Activated CD4-positive, alpha-beta T cell treated with anti-CD3 and anti-CD28 coated beads, Interleukin-2, amount 10 ng/mL, durations not matched to agents 24 days and 14 days (primary cell): ENCODE measurements around the gene DUS2. TPM values are rescaled to one million over a fixed set of nuclear protein-coding genes. Genes with fewer than 3 reads are reported as not detected.
A peak's percentile ranks its signal among the peaks of the same experiment; 100 is the strongest.

Experiments used
- DNase-seq: peaks from one replicate; pipeline ENCODE4 v3.0.0; 2022
- H3K27ac Mint-ChIP-seq: one replicate; pipeline ENCODE4 v1.8.0; 2022; ENCODE audit warnings: mild to moderate bottlenecking, mixed read lengths
- H3K27me3 Mint-ChIP-seq: one replicate; pipeline ENCODE4 v1.8.0; 2022; ENCODE audit warnings: mixed read lengths
- H3K36me3 Mint-ChIP-seq: one replicate; pipeline ENCODE4 v1.8.0; 2022; ENCODE audit warnings: low read depth, mild to moderate bottlenecking, mixed read lengths
- H3K4me1 Mint-ChIP-seq: one replicate; pipeline ENCODE4 v1.8.0; 2021; ENCODE audit warnings: mixed read lengths
- H3K4me3 Mint-ChIP-seq: one replicate; pipeline ENCODE4 v1.8.0; 2022; ENCODE audit warnings: mild to moderate bottlenecking, moderate library complexity, mixed read lengths
- H3K9me3 Mint-ChIP-seq: one replicate; pipeline ENCODE4 v1.8.0; 2021; ENCODE audit warnings: mixed read lengths
- intact Hi-C: fragments of 100-400 bp; cut with micrococcal nuclease; formaldehyde crosslinking; loops from one replicate; pipeline ENCODE4 v1.15.1; 2023
- total RNA-seq: library from RNA; stranded (reverse); gene quantifications from 2 replicates; pipeline ENCODE4 v1.2.3, GENCODE V29; 2022

The DUS2 gene
- 35.3 and 42.6 TPM in 2 replicates for total RNA-seq

DNA sequence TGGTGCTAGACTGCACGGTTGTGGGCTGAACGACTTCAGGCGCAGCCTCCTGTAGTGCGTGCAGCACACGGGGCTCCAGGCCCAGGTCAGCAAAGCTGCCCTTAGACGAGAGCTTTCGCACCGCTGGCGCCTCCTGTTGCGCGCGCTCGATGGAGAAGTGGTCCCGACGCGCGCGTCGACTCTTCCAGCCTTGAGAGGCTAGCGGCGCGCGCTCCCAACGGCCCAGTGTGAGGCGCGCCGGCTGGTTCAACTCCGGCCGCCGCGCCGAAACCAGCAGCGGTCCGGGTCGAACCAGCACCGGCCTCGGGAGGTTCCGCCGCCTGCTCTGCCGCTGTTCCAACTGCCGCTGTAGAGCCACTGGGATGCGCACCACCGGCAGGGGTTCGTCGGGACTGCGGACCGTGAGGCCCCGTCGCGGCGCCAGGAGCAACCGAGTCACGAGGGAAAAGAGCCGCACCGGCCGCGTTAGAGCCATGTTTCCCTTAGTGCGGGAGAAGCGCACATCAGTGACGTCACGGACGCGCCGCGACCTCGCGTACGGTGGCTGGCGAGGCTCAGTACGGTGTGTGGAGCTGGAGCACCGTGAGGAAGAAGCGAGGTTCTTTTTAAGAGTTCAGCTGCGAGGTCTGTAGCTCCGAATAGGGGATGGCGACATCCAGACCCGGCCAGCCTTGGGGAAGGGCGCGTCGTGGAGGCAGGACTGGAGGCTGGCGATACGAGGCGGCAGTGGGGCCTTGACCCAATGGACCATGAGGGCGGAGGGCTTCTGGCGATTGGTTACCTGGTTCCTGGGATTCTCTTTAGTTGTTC, at the start of gene DUS2, which contains the start of gene DDX28:
Gene DUS2, plus strand, starts transcription at position 557 of the 810 bp plus-strand sequence. CDS start 14,740 bp downstream, outside the sequence.
Gene DDX28, minus strand, starts transcription at position 505 of the 810 bp plus-strand sequence. Its CDS starts 30 bp downstream, at position 475.
- no peaks in the 10 kb centered on the region for H3K27me3 Mint-ChIP-seq
- H3K9me3 Mint-ChIP-seq = no peaks in the 10 kb centered on the region
- DNase-seq = peak; percentile 99
- peak within 1 kb of the TSS; percentile 95 for H3K4me3 Mint-ChIP-seq
- H3K36me3 Mint-ChIP-seq = peaks cover 36% of the 10 kb centered on the region
- peaks cover 22% of the 10 kb centered on the region for H3K4me1 Mint-ChIP-seq
- intact Hi-C loops = loop anchor here (2.0 to 5.0 kb wide), 3 partner anchors 30 to 86 kb away; partner anchors contain the start of genes PSMB10 and SLC12A4
- H3K27ac Mint-ChIP-seq = peak within 1 kb of the TSS; percentile 96

DNA sequence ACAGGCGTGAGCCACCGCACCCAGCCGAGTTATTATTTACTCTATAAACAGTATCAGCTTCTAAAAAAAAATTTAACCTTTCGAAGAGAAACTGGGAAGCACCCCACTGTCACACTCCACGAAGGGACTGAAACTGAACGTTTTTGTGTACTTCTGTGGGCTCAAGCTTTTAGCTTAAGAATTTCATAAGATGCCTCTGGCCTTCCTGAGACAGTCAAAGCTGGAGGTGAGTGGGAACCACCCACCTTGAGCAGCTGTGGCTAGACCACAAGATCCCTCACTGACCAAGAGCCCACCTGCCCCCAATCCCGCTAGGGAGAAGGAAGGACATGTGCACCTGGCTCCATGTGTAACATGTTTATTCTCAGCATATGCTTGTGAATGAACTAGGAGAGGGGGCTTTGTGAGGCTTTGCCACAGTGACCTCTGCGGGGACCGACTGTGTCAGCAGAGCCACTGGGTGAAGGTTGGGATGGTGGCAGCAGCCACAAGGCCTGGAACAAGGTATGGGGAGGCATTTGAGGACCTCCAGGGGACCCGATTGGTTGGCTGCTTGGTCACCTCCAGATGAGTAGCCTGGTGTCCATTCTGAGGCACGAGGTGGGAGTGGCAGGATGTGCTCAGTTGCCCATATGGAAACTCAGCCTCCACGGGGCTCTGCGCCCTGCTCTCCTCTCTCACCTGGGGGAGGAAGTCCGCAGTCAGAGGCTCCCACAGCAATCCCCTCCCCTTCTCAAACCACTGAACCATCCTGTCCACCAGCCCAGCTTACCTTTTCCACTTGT, 47.6 kb upstream of the DUS2 start:
- Mint-ChIP-seq H3K9me3 (no peaks in the 10 kb centered on the region), H3K27ac (no peak overlapping the region), H3K4me1 (no peaks in the 10 kb centered on the region), H3K4me3 (no peak overlapping the region), H3K36me3 (no peaks in the 10 kb centered on the region), H3K27me3 (peaks cover 6% of the 10 kb centered on the region)
- intact Hi-C loops = no loop called here
- no peak for DNase-seq

DNA sequence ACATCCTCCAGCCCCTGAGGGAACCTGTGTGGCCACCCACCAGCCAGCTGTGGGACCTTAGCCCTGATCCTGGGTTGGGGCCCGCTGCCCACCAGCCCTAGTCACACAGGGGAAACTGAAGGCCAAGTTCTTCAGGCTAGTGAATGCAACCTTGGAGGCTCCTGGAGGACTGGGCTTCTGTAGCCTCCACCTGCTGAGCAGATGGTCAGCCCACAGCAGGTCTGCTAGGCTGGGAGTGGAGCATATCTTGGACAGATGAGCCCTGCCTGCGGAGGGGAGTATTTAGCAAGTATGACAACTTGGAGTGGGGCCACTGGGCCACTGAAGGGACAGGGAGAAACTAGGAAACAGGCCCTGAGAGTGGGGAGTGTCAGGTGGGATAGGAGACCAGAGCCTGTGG, 46.9 kb upstream of the DUS2 start:
- Mint-ChIP-seq H3K4me3 (no peak overlapping the region), H3K36me3 (no peaks in the 10 kb centered on the region), H3K27ac (no peak overlapping the region), H3K4me1 (no peaks in the 10 kb centered on the region), H3K9me3 (no peaks in the 10 kb centered on the region), H3K27me3 (peaks cover 6% of the 10 kb centered on the region)
- intact Hi-C loops = no loop called here
- DNase-seq = no peak

DNA sequence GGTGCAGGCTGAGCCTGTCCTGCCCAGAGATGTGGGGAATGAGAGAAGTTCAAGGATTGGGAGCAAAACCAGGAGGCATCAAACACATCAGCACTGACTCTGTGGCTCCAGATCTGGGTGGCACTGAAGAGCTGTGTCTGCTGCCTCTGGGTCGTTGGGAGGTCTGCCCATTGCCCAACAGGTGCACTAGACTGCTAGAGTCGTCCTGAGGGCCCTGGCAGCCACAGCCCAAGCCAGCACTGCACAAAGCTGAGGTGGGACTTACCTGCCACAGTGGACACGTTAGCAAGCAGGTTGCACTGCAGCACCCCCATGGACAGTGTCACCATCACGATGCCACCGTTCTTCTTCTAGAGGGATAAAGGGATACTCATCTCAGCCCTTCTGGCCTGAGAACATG, 46.1 kb upstream of the DUS2 start:
- no peak overlapping the region for H3K27ac Mint-ChIP-seq
- peaks cover 6% of the 10 kb centered on the region for H3K27me3 Mint-ChIP-seq
- H3K36me3 Mint-ChIP-seq = no peaks in the 10 kb centered on the region
- H3K9me3 Mint-ChIP-seq = no peaks in the 10 kb centered on the region
- intact Hi-C loops = no loop called here
- no peak for DNase-seq
- no peak overlapping the region for H3K4me3 Mint-ChIP-seq
- no peaks in the 10 kb centered on the region for H3K4me1 Mint-ChIP-seq

DNA sequence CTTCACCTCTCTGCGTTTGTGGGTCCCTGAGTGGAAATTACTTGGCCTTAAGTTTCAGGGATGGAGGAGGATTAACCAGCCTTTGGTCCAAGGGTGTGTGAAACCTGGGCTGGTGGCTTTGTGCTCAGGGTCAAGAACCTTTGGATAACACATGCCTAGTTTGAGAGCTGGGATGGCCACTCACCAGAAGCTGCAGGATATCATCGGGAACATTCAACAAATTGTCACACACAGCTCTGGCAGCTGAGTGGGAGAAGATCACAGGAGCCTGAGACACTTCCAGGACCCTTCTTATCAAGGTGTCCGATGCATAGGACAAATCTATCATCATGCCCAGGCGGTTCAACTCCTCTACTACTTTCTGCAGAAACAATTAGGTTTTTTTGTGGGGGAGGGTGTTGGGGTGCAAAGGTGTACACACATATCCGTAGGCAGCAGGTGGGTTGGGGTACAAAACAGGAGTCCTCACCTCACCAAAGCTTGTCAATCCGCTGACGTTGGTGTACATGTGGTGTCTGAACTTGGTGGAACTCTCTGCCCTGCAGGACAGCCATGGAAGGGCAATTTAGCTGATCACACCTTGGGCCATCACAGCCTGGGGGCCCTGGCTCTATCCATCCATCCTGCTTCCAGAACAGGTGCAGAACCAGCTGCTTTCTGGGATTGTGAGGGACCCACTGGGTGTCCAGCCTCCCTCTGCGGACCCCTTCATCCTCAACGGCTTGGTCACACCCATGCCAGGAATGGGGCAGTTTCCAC, 45.4 kb upstream of the DUS2 start:
- Mint-ChIP-seq H3K4me1 (no peaks in the 10 kb centered on the region), H3K27me3 (peaks cover 6% of the 10 kb centered on the region), H3K4me3 (no peak overlapping the region), H3K36me3 (no peaks in the 10 kb centered on the region), H3K9me3 (no peaks in the 10 kb centered on the region), H3K27ac (no peak overlapping the region)
- DNase-seq = no peak
- intact Hi-C loops = no loop called here

DNA sequence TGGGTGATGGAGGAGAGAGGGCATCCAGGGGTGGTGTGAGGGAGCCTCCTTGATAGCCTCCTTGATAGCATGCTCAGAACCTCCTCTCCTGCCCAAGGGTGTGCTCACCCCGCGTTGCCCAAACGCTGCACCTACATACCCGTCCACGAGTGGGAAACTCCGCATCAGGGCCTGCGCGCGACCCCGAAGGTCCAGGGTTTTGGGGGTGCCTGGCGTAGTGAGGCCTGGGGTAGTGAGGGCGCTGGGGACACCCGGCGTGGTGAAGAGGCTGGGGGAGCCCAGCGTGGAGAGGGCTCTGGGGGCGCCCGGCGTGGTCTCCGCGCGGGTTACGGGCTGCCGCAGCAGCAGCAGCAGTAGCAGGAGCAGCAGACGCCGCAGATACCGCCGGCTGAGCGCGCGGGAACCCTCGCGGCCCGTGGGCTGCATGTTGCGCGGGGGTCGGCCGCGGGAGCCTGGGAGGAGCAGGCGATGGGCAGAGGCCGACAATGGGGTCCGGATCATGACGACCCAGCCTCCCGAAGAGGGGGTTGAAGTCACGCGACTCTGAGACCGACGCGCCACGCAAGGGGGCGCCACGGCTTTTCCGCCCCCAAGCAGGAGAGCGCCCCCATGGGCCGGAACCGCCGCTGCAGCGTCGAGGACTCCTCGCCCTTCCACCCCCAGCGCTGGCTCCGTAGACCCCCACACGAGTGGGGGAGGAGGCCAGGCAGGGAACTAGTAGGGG, 43.0 kb upstream of the DUS2 start, which contains the start of gene DPEP3:
Gene DPEP3, minus strand, starts transcription at position 545 of the 724 bp plus-strand sequence. Its CDS starts 119 bp downstream, at position 426.
- intact Hi-C loops = no loop called here
- peaks cover 13% of the 10 kb centered on the region for H3K4me1 Mint-ChIP-seq
- H3K27ac Mint-ChIP-seq = no peak within 1 kb of the TSS
- H3K9me3 Mint-ChIP-seq = no peaks in the 10 kb centered on the region
- no peak for DNase-seq
- H3K4me3 Mint-ChIP-seq = no peak within 1 kb of the TSS
- H3K36me3 Mint-ChIP-seq = no peaks in the 10 kb centered on the region
- peaks cover 3% of the 10 kb centered on the region for H3K27me3 Mint-ChIP-seq

DNA sequence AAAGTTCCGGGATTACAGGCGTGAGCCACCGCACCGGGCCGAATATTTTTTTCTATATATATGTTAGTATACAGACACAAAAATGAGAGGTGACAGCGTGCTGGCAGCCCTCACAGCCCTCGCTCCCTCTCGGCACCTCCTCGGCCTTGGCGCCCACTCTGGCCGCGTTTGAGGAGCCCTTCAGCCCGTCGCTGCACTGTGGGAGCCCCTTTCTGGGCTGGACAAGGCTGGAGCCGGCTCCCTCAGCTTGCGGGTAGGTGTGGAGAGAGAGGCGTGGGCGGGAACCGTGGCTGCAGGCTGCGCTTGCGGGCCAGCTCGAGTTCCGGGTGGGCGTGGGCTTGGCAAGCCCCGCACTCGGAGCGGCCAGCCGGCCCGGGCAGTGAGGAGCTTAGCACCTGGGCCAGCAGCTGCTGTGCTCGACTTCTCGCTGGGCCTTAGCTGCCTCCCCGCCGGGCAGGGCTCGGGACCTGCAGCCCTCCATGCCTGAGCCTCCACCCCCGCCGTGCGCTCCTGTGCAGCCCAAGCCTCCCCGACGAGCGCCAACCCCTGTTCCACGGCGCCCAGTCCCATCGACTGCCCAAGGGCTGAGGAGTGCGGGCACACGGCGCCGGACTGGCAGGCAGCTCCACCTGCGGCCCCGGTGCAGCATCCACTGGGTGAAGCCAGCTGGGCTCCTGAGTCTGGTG, 40.9 kb upstream of the DUS2 start:
- intact Hi-C loops = no loop called here
- Mint-ChIP-seq H3K4me1 (peaks cover 13% of the 10 kb centered on the region), H3K27me3 (peaks cover 3% of the 10 kb centered on the region), H3K4me3 (no peak overlapping the region), H3K9me3 (no peaks in the 10 kb centered on the region), H3K27ac (no peak overlapping the region), H3K36me3 (no peaks in the 10 kb centered on the region)
- DNase-seq = no peak

DNA sequence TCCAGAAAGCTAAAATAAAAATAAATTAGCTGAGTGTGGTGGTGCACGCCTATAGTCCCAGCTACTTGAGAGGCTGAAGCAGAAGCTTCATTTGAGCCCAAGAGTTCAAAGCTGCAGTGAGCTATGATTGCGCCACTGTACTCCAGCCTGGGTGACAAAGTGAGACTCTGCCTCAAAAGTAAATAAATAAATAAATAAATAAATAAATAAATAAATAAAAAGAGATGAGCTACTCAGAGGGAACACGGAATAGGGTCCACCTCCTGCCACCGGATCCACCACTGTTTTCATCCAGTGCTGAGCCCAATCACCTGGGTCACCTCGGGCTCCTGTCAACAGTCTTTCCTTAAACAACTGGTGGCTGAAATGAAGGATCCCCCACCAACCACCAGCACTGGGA, 36.1 kb upstream of the DUS2 start:
- H3K4me3 Mint-ChIP-seq = no peak overlapping the region
- peaks cover 18% of the 10 kb centered on the region for H3K4me1 Mint-ChIP-seq
- no peaks in the 10 kb centered on the region for H3K36me3 Mint-ChIP-seq
- no peaks in the 10 kb centered on the region for H3K9me3 Mint-ChIP-seq
- no peak for DNase-seq
- intact Hi-C loops = no loop called here
- H3K27me3 Mint-ChIP-seq = no peaks in the 10 kb centered on the region
- no peak overlapping the region for H3K27ac Mint-ChIP-seq

DNA sequence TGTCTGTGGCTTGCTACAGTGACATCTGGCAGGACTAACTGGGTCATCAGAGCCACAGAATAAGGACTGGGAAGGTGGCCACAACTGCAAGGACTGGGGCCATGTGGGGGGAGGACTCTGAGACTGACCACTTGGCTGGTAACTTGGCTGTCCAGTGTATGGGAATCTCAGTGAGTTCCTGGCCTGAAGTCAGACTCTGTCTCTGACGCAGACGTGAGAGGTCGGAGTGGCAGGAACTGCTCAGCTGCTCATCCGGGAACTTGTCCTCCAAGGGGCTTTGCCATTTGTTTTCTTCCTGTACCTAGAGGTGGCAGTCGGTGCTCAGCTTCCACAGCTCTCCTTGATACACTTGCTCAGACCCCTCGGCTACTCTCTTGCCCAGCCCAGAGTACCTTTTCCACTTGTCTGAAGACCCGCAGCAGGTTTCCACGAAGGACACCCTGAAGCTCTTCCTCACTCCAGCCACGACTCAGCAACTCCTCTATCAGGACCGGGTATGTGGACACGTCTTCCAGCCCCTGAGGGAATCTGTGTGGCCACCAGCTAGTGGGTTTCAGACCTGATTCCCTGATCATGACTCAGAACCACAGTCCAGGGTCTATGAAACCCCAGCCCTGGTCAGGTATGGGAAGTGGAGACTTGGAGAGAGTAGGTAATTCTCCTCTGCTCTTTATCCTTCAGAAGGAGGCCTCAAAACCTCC, 35.5 kb upstream of the DUS2 start:
- H3K4me1 Mint-ChIP-seq = peaks cover 19% of the 10 kb centered on the region
- no peaks in the 10 kb centered on the region for H3K9me3 Mint-ChIP-seq
- no peaks in the 10 kb centered on the region for H3K36me3 Mint-ChIP-seq
- intact Hi-C loops = no loop called here
- no peaks in the 10 kb centered on the region for H3K27me3 Mint-ChIP-seq
- no peak for DNase-seq
- H3K4me3 Mint-ChIP-seq = no peak overlapping the region
- H3K27ac Mint-ChIP-seq = peak overlapping the region; percentile 65

DNA sequence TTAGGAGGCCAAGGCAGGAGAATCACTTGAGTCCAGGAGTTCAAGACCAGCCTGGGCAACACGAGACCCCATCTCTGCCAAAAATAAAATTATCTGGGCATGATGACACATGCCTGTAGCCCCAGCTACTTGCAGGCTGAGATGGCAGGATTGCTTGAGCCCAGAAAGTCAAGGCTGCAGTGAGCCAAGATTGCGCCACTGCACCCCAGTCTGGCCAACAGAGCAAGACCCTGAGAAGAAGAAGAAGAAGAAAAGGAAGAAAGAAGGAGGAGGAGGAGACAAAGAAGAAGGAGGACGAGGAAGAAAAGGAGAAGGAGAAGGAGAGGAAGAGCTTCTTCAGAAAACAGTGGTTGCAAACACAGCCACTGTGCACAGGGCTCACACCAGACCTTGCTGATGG, 34.4 kb upstream of the DUS2 start:
- no peak overlapping the region for H3K4me3 Mint-ChIP-seq
- no peak overlapping the region for H3K27ac Mint-ChIP-seq
- no peaks in the 10 kb centered on the region for H3K9me3 Mint-ChIP-seq
- DNase-seq = no peak
- H3K36me3 Mint-ChIP-seq = no peaks in the 10 kb centered on the region
- intact Hi-C loops = no loop called here
- peaks cover 17% of the 10 kb centered on the region for H3K4me1 Mint-ChIP-seq
- H3K27me3 Mint-ChIP-seq = no peaks in the 10 kb centered on the region

DNA sequence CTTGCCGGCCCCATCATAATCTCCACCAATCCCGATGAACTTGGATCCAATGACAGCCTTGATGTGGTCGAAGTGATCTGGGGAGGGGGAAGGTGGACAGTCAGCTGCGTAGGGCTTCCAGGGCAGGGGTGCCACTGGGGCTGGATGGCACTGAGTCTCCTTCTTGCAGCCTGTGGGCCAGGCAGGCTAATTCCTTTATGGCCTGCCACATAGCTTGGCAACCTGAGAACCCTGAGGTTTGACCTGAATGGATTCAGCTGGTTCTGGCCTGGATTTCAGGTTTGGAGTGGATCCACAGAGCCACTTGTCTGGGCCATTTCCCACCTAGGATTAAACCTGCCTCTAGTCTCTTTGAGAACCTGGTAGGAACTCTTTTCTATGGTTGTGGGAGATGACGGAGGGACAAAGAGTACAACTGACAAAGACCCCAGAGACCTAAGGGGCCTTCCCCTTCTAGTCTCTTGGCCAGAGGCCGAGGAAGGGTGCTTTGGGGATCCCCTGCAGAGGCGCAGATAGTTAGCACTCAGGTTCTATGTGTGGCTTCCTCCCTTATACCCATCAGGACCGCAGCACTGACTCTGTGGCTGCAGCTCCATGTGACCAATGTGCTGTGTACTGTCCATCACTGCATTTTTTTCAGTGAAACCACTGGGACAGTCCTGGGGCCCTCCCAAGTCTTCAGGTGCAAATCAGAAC, 33.6 kb upstream of the DUS2 start:
- intact Hi-C loops = no loop called here
- Mint-ChIP-seq H3K9me3 (no peaks in the 10 kb centered on the region), H3K4me1 (peaks cover 17% of the 10 kb centered on the region), H3K4me3 (no peak overlapping the region), H3K27me3 (no peaks in the 10 kb centered on the region), H3K36me3 (no peaks in the 10 kb centered on the region), H3K27ac (no peak overlapping the region)
- no peak for DNase-seq

DNA sequence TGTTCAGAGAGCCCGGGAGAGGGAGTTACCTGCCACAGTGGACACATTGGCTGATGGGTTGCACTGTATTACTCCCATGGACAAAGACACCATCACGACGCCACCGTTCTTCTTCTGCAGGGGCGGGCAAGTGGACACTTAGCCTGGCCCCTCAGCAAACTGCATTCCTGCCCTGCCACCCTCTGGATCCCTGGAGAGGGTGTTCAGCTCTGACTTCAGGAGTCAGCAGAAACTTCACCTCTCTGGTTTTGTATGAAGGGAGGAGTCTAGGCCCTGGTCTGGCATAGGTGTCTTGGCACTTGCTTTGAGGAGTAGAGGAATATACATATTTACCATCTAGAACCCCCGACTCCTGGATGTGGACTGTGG, 33.1 kb upstream of the DUS2 start:
- H3K27me3 Mint-ChIP-seq = no peaks in the 10 kb centered on the region
- H3K9me3 Mint-ChIP-seq = no peaks in the 10 kb centered on the region
- H3K4me1 Mint-ChIP-seq = peaks cover 18% of the 10 kb centered on the region
- intact Hi-C loops = no loop called here
- DNase-seq = no peak
- H3K36me3 Mint-ChIP-seq = no peaks in the 10 kb centered on the region
- H3K4me3 Mint-ChIP-seq = no peak overlapping the region
- H3K27ac Mint-ChIP-seq = no peak overlapping the region
